Measurements from ENCODE around the gene TRABD.

DNA sequence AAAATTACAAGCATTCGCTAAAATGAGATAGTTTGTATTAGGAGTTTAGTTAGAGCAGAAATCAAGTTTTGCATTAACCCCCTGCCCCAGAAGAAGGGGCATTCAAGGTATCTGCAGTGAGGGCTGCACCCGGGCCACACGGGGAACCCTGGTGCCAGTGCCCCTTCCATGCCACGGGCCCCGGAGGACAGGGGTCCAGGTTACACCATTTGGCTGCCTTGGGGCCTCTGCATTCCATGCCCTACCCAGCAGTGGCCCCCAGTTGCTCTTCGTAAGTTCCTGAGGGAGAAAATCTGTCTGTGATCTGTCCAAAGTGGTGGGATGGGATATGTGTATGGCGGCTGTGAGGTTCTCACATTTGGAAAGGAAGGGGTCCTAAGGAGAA is 32.0 kb upstream of the TRABD start:
- TF ChIP-seq POLR2AphosphoS5 (IDR thresholded peaks at IDR 0.05; ENCODE audit: insufficient read depth in 1 of 2, low read depth in 1 of 2) (no peak), CTCF (IDR thresholded peaks at IDR 0.05) (no peak), POLR2A (IDR thresholded peaks at IDR 0.05) (no peak)

Data from vagina (tissue), 2 donors.